Measurements from ENCODE around the gene RNF145.

DNA sequence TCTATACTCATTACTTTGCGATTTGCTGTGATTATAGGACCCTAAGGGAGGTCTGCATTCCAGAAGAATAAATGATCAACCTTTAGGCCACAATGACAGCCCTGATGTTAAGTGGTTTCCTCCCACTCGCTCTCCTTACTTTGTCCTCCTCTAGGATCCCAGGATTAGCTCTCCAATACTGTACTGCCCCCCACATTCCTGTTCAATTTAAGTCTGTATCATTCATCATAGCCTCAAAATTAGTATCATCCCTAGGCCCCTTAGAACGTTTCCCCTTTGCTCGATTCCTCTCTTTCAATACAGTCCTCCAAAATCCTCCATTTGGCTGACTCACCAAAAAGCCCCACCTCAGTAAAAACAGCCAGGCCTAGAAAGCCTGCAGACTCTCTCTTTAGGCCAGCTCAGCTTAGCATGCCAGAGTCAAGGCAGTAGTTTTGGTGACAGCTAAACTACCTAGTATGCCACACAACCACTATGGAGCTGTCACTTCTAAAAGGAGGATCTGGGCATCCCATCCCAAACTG lies 24.4 kb downstream of the RNF145 start:
- TF ChIP-seq, protein P1, sequence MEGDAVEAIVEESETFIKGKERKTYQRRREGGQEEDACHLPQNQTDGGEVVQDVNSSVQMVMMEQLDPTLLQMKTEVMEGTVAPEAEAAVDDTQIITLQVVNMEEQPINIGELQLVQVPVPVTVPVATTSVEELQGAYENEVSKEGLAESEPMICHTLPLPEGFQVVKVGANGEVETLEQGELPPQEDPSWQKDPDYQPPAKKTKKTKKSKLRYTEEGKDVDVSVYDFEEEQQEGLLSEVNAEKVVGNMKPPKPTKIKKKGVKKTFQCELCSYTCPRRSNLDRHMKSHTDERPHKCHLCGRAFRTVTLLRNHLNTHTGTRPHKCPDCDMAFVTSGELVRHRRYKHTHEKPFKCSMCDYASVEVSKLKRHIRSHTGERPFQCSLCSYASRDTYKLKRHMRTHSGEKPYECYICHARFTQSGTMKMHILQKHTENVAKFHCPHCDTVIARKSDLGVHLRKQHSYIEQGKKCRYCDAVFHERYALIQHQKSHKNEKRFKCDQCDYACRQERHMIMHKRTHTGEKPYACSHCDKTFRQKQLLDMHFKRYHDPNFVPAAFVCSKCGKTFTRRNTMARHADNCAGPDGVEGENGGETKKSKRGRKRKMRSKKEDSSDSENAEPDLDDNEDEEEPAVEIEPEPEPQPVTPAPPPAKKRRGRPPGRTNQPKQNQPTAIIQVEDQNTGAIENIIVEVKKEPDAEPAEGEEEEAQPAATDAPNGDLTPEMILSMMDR (IDR thresholded peaks at IDR 0.05): no peak
- TF ChIP-seq POLR2A (IDR thresholded peaks at IDR 0.05): no peak

All from uterus (tissue), 2 donors.